ENCODE measurements around the gene ROBO1. TPM values are rescaled to one million over a fixed set of nuclear protein-coding genes. Genes with fewer than 3 reads are reported as not detected.

The ROBO1 gene
- total RNA-seq, 1 experiment from 2014 or later = 67.6 TPM

- no peaks in the 10 kb centered on the region for H3K36me3 ChIP-seq (ENCODE audit: insufficient read depth, low read length, poor library complexity, severe bottlenecking)
- ChIA-PET POLR2A (ENCODE audit: low non-redundant PET) (no interaction called here), CTCF (no interaction called here)
- no peaks in the 10 kb centered on the region for H3K27me3 ChIP-seq (replicated peaks; ENCODE audit: insufficient read depth, low read depth, low read length, poor library complexity)
- H3K4me3 ChIP-seq (ENCODE audit: low read depth, low read length, poor library complexity, severe bottlenecking) = no peak overlapping the region
- no peaks in the 10 kb centered on the region for H3K9me3 ChIP-seq (ENCODE audit: low read depth, low read length, poor library complexity, severe bottlenecking)
- intact Hi-C loops (cut with micrococcal nuclease; ENCODE audit: unreplicated experiment) = loop anchor here (10.0 kb wide), 1 partner anchor 128 kb away; no protein-coding TSS in a partner anchor
- TF ChIP-seq EZH2 (IDR thresholded peaks at IDR 0.05; ENCODE audit: borderline replicate concordance, low read depth, low read length, poor library complexity, severe bottlenecking) = no peak
- TF ChIP-seq CTCF (conservative IDR thresholded peaks at IDR 0.05; ENCODE audit: low read depth, low read length) = no peak
- no TSS peak for BruUV-seq (replicated peaks)
- peaks cover 4% of the 10 kb centered on the region for H3K4me1 ChIP-seq (ENCODE audit: insufficient read depth, low read length, poor library complexity, severe bottlenecking)
- no peak for DNase-seq (ENCODE audit: low spot score)
- H3K27ac ChIP-seq (ENCODE audit: low read depth, low read length, poor library complexity, severe bottlenecking) = no peak overlapping the region
Observed at GRCh38 chr3:79366414-79366813, 401.4 kb downstream of the ROBO1 start.

GRCh38 chr3:79364784-79365183, 403.0 kb downstream of the ROBO1 start:
- CTCF ChIA-PET = no interaction called here
- DNase-seq (ENCODE audit: low spot score) = no peak
- no peak for TF ChIP-seq CTCF (conservative IDR thresholded peaks at IDR 0.05; ENCODE audit: low read depth, low read length)
- no peak for TF ChIP-seq EZH2 (IDR thresholded peaks at IDR 0.05; ENCODE audit: borderline replicate concordance, low read depth, low read length, poor library complexity, severe bottlenecking)
- BruUV-seq (replicated peaks) = no TSS peak
- H3K27me3 ChIP-seq (replicated peaks; ENCODE audit: insufficient read depth, low read depth, low read length, poor library complexity) = no peaks in the 10 kb centered on the region
- no peak overlapping the region for H3K4me3 ChIP-seq (ENCODE audit: low read depth, low read length, poor library complexity, severe bottlenecking)
- intact Hi-C loops (cut with micrococcal nuclease; ENCODE audit: unreplicated experiment) = loop anchor here (10.0 kb wide), 1 partner anchor 130 kb away; no protein-coding TSS in a partner anchor
- POLR2A ChIA-PET (ENCODE audit: low non-redundant PET) = no interaction called here
- H3K4me1 ChIP-seq (ENCODE audit: insufficient read depth, low read length, poor library complexity, severe bottlenecking) = peaks cover 4% of the 10 kb centered on the region
- H3K27ac ChIP-seq (ENCODE audit: low read depth, low read length, poor library complexity, severe bottlenecking) = no peak overlapping the region
- no peaks in the 10 kb centered on the region for H3K36me3 ChIP-seq (ENCODE audit: insufficient read depth, low read length, poor library complexity, severe bottlenecking)
- no peaks in the 10 kb centered on the region for H3K9me3 ChIP-seq (ENCODE audit: low read depth, low read length, poor library complexity, severe bottlenecking)

GRCh38 chr3:79362571-79363270, 405.1 kb downstream of the ROBO1 start:
- TF ChIP-seq CTCF (conservative IDR thresholded peaks at IDR 0.05; ENCODE audit: low read depth, low read length) (no peak), EZH2 (IDR thresholded peaks at IDR 0.05; ENCODE audit: borderline replicate concordance, low read depth, low read length, poor library complexity, severe bottlenecking) (no peak)
- Histone ChIP-seq H3K27ac (ENCODE audit: low read depth, low read length, poor library complexity, severe bottlenecking) (no peak overlapping the region), H3K9me3 (ENCODE audit: low read depth, low read length, poor library complexity, severe bottlenecking) (no peaks in the 10 kb centered on the region), H3K4me1 (ENCODE audit: insufficient read depth, low read length, poor library complexity, severe bottlenecking) (peaks cover 4% of the 10 kb centered on the region), H3K36me3 (ENCODE audit: insufficient read depth, low read length, poor library complexity, severe bottlenecking) (no peaks in the 10 kb centered on the region), H3K27me3 (replicated peaks; ENCODE audit: insufficient read depth, low read depth, low read length, poor library complexity) (no peaks in the 10 kb centered on the region), H3K4me3 (ENCODE audit: low read depth, low read length, poor library complexity, severe bottlenecking) (no peak overlapping the region)
- intact Hi-C loops (cut with micrococcal nuclease; ENCODE audit: unreplicated experiment) = loop anchor here (10.0 kb wide), 1 partner anchor 132 kb away; no protein-coding TSS in a partner anchor
- BruUV-seq (replicated peaks) = no TSS peak
- ChIA-PET POLR2A (ENCODE audit: low non-redundant PET) (no interaction called here), CTCF (interaction anchor here (0.6 to 2.6 kb wide), 2 partner anchors 277 to 344 kb away, joined by 3 to 31 read pairs; no protein-coding TSS in a partner anchor)
- no peak for DNase-seq (ENCODE audit: low spot score)

All from A673 (cell line).